SK-N-MC (cell line): ENCODE results near the gene SNX24.

Experiments
- EZH2 ChIP-seq: fragments of 200-600 bp; sonication (generic); IDR thresholded peaks from one replicate; pipeline ENCODE4 v1.6.1; 2017; ENCODE audit warnings: antibody characterized with exemption
- FOXP2 ChIP-seq: optimal IDR thresholded peaks from 2 replicates; pipeline ENCODE3; 2011; ENCODE audit warnings: mild to moderate bottlenecking, moderate library complexity; ENCODE audit not compliant: insufficient read depth; ENCODE audit errors: extremely low read length, control extremely low read depth
- POLR2AphosphoS5 ChIP-seq: IDR thresholded peaks from 2 replicates; pipeline ENCODE4 v1.6.1; 2012; ENCODE audit warnings: mild to moderate bottlenecking, low read depth, low read length, borderline replicate concordance

DNA sequence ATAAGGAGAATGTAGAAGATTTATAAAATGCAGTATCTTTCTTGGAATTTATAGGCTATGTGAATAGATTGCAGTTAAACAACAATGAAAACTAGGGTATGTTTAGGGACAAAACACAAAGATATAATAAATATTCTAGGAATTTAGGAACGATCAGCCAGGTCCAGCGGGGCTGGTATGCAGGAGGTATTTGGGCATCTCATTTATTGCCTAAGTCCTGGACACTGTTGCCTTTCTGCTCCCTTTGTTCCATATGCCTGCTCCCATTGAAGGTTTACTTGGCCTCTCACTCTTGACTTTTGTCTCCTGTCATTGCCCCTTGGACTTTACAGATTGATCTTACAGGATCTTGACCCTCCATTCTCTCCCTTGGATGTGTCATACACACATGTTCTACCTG is 55.9 kb downstream of the SNX24 start:
- TF ChIP-seq POLR2AphosphoS5 (no peak), EZH2 (no peak), FOXP2 (no peak)
